Measurements from ENCODE around the gene FCN3. TPM values are rescaled to one million over a fixed set of nuclear protein-coding genes. Genes with fewer than 3 reads are reported as not detected.
"Not testable (repeated sequence)": the region's sequence is repeated elsewhere in the genome, so short reads cannot be mapped to it uniquely, and the experiment has no call there.

FCN3 gene
- polyA plus RNA-seq, 2 of the 4 experiments (the other 2 are of a cell fraction): not detected

- H3K9me3 ChIP-seq; DNase-seq (ENCODE audit: low read depth in 1 of 2, low spot score in 1 of 2); FAIRE-seq; H3K4me2 ChIP-seq; ATAC-seq; H3K4me1 ChIP-seq; H3K27ac ChIP-seq; POLR2A ChIA-PET; H3K4me3 ChIP-seq: not testable (repeated sequence)
- WGBS (ENCODE audit: missing lambda C conversion rate): 83% methylated on average over 14 of the region's 18 CpGs
- CTCF ChIA-PET: interaction anchor here (0.6 to 4.6 kb wide), 6 partner anchors 10 to 201 kb away, joined by 3 to 13 read pairs (median 4); no protein-coding TSS in a partner anchor
These were observed 31.2 kb upstream of the FCN3 start for GRCh38 chr1:27405598-27406361.

DNA sequence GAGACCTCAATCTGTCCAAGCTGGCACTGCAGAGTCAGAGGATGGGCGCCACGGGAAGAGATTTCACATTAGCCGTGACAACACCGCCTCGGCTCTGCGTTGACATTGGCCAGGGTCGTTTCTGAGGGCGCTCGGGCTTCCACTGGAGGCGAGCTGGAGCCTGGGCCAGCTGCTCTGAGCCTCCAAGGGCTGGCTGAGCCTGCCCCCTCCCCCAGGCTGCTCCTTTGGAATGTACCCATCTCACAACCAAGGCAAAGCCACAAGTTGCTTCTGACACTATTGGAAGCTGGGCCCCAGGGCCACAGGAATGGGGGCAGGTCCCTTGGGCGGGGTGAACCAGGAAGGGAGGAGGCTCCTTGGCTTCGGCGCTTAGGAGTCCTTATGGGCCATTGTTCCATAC, 30.4 kb upstream of the FCN3 start:
- H3K27ac ChIP-seq: no peak overlapping the region
- H3K9me3 ChIP-seq: no peaks in the 10 kb centered on the region
- POLR2A ChIA-PET: no interaction called here
- H3K4me2 ChIP-seq: no peak overlapping the region
- ATAC-seq (no peak), DNase-seq (ENCODE audit: low read depth in 1 of 2, low spot score in 1 of 2) (no peak), FAIRE-seq (no peak)
- no peaks in the 10 kb centered on the region for H3K4me1 ChIP-seq
- H3K4me3 ChIP-seq: no peak overlapping the region
- TF ChIP-seq, protein P1, sequence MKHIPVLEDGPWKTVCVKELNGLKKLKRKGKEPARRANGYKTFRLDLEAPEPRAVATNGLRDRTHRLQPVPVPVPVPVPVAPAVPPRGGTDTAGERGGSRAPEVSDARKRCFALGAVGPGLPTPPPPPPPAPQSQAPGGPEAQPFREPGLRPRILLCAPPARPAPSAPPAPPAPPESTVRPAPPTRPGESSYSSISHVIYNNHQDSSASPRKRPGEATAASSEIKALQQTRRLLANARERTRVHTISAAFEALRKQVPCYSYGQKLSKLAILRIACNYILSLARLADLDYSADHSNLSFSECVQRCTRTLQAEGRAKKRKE (CRISPR knock-in tag; IDR thresholded peaks at IDR 0.05; ENCODE audit: low read depth): no peak
- TF ChIP-seq RCOR1 (IDR thresholded peaks at IDR 0.05; ENCODE audit: low read depth, low read length) (no peak), FOXS1 (CRISPR knock-in tag; IDR thresholded peaks at IDR 0.05) (no peak), NFE2L2 (conservative IDR thresholded peaks at IDR 0.05; ENCODE audit: low read length) (no peak), HOXB5 (CRISPR knock-in tag; IDR thresholded peaks at IDR 0.05) (no peak), REST (IDR thresholded peaks at IDR 0.05) (no peak), NPAS2 (CRISPR knock-in tag; IDR thresholded peaks at IDR 0.05; ENCODE audit: borderline replicate concordance) (no peak), NR3C1 (IDR thresholded peaks at IDR 0.05) (no peak), BHLHE40 (IDR thresholded peaks at IDR 0.05; ENCODE audit: low read depth, low read length) (no peak), JUN (IDR thresholded peaks at IDR 0.05) (no peak), FOSB (CRISPR knock-in tag; IDR thresholded peaks at IDR 0.05) (no peak), MYC (IDR thresholded peaks at IDR 0.05; ENCODE audit: borderline replicate concordance, low read length) (no peak), EHMT2 (IDR thresholded peaks at IDR 0.05; ENCODE audit: low read depth) (no peak), ZNF302 (CRISPR knock-in tag; IDR thresholded peaks at IDR 0.05) (no peak)
- CTCF ChIA-PET: interaction anchor here (0.9 to 4.6 kb wide), 3 partner anchors 10 to 13 kb away, joined by 3 to 13 read pairs (median 4); no protein-coding TSS in a partner anchor
- WGBS (ENCODE audit: missing lambda C conversion rate): 92% methylated on average over 9 of the region's 13 CpGs

- Histone ChIP-seq H3K4me2 (no peak overlapping the region), H3K9me3 (no peaks in the 10 kb centered on the region), H3K27ac (no peak overlapping the region), H3K4me1 (peaks cover 4% of the 10 kb centered on the region; the same call in 1 of the 3 replicates), H3K4me3 (no peak overlapping the region)
- FAIRE-seq (no peak), DNase-seq (ENCODE audit: low read depth in 1 of 2, low spot score in 1 of 2) (no peak), ATAC-seq (no peak)
- ChIA-PET CTCF (interaction anchor here (0.9 to 4.6 kb wide), 4 partner anchors 12 to 204 kb away, joined by 3 to 13 read pairs (median 3); no protein-coding TSS in a partner anchor), POLR2A (no interaction called here)
- TF ChIP-seq PHF8 (IDR thresholded peaks at IDR 0.05; ENCODE audit: borderline replicate concordance, low read depth) (no peak), ZFP36 (IDR thresholded peaks at IDR 0.05; ENCODE audit: borderline replicate concordance, partially characterized antibody) (no peak), ESRRA (IDR thresholded peaks at IDR 0.05; ENCODE audit: borderline replicate concordance, low read length) (no peak), MAFK (IDR thresholded peaks at IDR 0.05; ENCODE audit: partially characterized antibody) (no peak), ZNF302 (CRISPR knock-in tag; IDR thresholded peaks at IDR 0.05) (no peak), CHD4 (IDR thresholded peaks at IDR 0.05; ENCODE audit: borderline replicate concordance) (no peak), JUN (IDR thresholded peaks at IDR 0.05) (no peak), MAX (IDR thresholded peaks at IDR 0.05) (no peak), HOXB13 (CRISPR knock-in tag; IDR thresholded peaks at IDR 0.05; ENCODE audit: low read depth) (no peak), FOSL2 (IDR thresholded peaks at IDR 0.05) (no peak), FOSL2 (CRISPR knock-in tag; IDR thresholded peaks at IDR 0.05) (no peak), FOXS1 (CRISPR knock-in tag; IDR thresholded peaks at IDR 0.05) (no peak), KDM5A (IDR thresholded peaks at IDR 0.05) (no peak), NPAS2 (CRISPR knock-in tag; IDR thresholded peaks at IDR 0.05; ENCODE audit: borderline replicate concordance) (no peak), EHMT2 (IDR thresholded peaks at IDR 0.05; ENCODE audit: low read depth) (no peak), HDAC2 (IDR thresholded peaks at IDR 0.05) (no peak), EHF (CRISPR knock-in tag; IDR thresholded peaks at IDR 0.05) (no peak)
These were observed 29.3 kb upstream of the FCN3 start for GRCh38 chr1:27403931-27404330.

Data from A549 (cell line).